C4-2B (cell line): ENCODE data around the gene UBE2I.

ENCODE experiments used
- CTCF ChIP-seq: fragments of 450-650 bp; conservative IDR thresholded peaks from 2 replicates; pipeline ENCODE4 v1.5.1; 2017; ENCODE audit warnings: mild to moderate bottlenecking
- ZFX ChIP-seq: fragments of 450-650 bp; IDR thresholded peaks from 2 replicates; pipeline ENCODE4 v1.6.1; 2017

- TF ChIP-seq CTCF (no peak), ZFX (no peak)
Observed at GRCh38 chr16:1323296-1324239, 14.1 kb downstream of the UBE2I start.
